Activated gamma-delta T cell treated with Interleukin-2 at 50 U/mL for 16 hours (primary cell): Measurements from ENCODE around the gene TMEM273.
A peak's percentile ranks its signal among the peaks of the same experiment; 100 is the strongest.

Source experiments
- DNase-seq: peaks from one replicate; pipeline ENCODE4 v3.0.0-alpha.2; 2020

Gene TMEM273

GRCh38 chr10:49175587-49176309 is 12.4 kb downstream of the TMEM273 start:
- DNase-seq = no peak

GRCh38 chr10:49174926-49175500 is 13.2 kb downstream of the TMEM273 start:
- DNase-seq = no peak

- no peak for DNase-seq
Measured at GRCh38 chr10:49174261-49174925, 13.8 kb downstream of the TMEM273 start.

- no peak for DNase-seq
Measured at GRCh38 chr10:49173853-49174252, 14.3 kb downstream of the TMEM273 start.

- DNase-seq = no peak
Measured at GRCh38 chr10:49173201-49173772, 14.9 kb downstream of the TMEM273 start.

- DNase-seq = no peak
Measured at GRCh38 chr10:49172777-49173132, 15.4 kb downstream of the TMEM273 start.

GRCh38 chr10:49172061-49172776 is 16.0 kb downstream of the TMEM273 start:
- DNase-seq = no peak

- no peak for DNase-seq
Measured at GRCh38 chr10:49171326-49172060, 16.7 kb downstream of the TMEM273 start.

- DNase-seq = no peak
Measured at GRCh38 chr10:49170632-49171325, 17.4 kb downstream of the TMEM273 start.

GRCh38 chr10:49169776-49170175 is 18.4 kb downstream of the TMEM273 start:
- DNase-seq = no peak

- no peak for DNase-seq
Measured at GRCh38 chr10:49168831-49169500, 19.2 kb downstream of the TMEM273 start.

GRCh38 chr10:49168171-49168540 is 20.0 kb downstream of the TMEM273 start:
- no peak for DNase-seq

GRCh38 chr10:49167425-49168170 is 20.6 kb downstream of the TMEM273 start:
- no peak for DNase-seq

GRCh38 chr10:49166484-49167400 is 21.4 kb downstream of the TMEM273 start:
- DNase-seq = no peak

- DNase-seq = no peak
Measured at GRCh38 chr10:49165821-49166483, 22.2 kb downstream of the TMEM273 start.

GRCh38 chr10:49165259-49165658 is 22.9 kb downstream of the TMEM273 start:
- no peak for DNase-seq

GRCh38 chr10:49164559-49165188 is 23.5 kb downstream of the TMEM273 start:
- peak; percentile 17 for DNase-seq

- no peak for DNase-seq
Measured at GRCh38 chr10:49163741-49164140, 24.4 kb downstream of the TMEM273 start.
